ENCODE data around the gene LRP2.

- TF ChIP-seq CTCF (IDR thresholded peaks at IDR 0.05) = no peak
- TF ChIP-seq ZFX (IDR thresholded peaks at IDR 0.05; ENCODE audit: borderline replicate concordance) = no peak
Measured at GRCh38 chr2:169363560-169364150, 1.3 kb upstream of the LRP2 start.

Data from 22Rv1 (cell line).